NCI-H2081 (cell line): ENCODE data around the gene CACNA2D3.

Source experiments
- DNase-seq, 2 experiments: peaks; one replicate each; lab custom pipeline; 2025; lab: John Stamatoyannopoulos, UW

Gene CACNA2D3

GRCh38 chr3:55009372-55009771 is 887.0 kb downstream of the CACNA2D3 start:
- no peak for DNase-seq

- no peak for DNase-seq
Observed at GRCh38 chr3:55012091-55012490, 889.7 kb downstream of the CACNA2D3 start.

- peak in 1 of 2 experiments; percentile 55 for DNase-seq
Observed at GRCh38 chr3:55013145-55013925, 891.0 kb downstream of the CACNA2D3 start.

- DNase-seq, result no peak
Observed at GRCh38 chr3:55014081-55014480, 891.7 kb downstream of the CACNA2D3 start.

- DNase-seq, result no peak
Observed at GRCh38 chr3:55014906-55015305, 892.6 kb downstream of the CACNA2D3 start.

- DNase-seq, result no peak
Observed at GRCh38 chr3:55017876-55018275, 895.5 kb downstream of the CACNA2D3 start.

- no peak for DNase-seq
Observed at GRCh38 chr3:55030938-55031337, 908.6 kb downstream of the CACNA2D3 start.

GRCh38 chr3:55036883-55037577 is 914.7 kb downstream of the CACNA2D3 start:
- DNase-seq, result no peak

GRCh38 chr3:55042591-55042990 is 920.2 kb downstream of the CACNA2D3 start:
- no peak for DNase-seq

- DNase-seq, result no peak
Observed at GRCh38 chr3:55044486-55044885, 922.1 kb downstream of the CACNA2D3 start.

- DNase-seq, result no peak
Observed at GRCh38 chr3:55059027-55059629, 936.8 kb downstream of the CACNA2D3 start.

GRCh38 chr3:55060896-55061719 is 938.8 kb downstream of the CACNA2D3 start:
- DNase-seq, result peak in 1 of 2 experiments; percentile 3

GRCh38 chr3:55061720-55062034 is 939.3 kb downstream of the CACNA2D3 start:
- no peak for DNase-seq

- no peak for DNase-seq
Observed at GRCh38 chr3:55064164-55064563, 941.8 kb downstream of the CACNA2D3 start.

GRCh38 chr3:55065331-55065730 is 943.0 kb downstream of the CACNA2D3 start:
- no peak for DNase-seq

- DNase-seq, result no peak
Observed at GRCh38 chr3:55066551-55067047, 944.2 kb downstream of the CACNA2D3 start.

GRCh38 chr3:55069950-55070349 is 947.6 kb downstream of the CACNA2D3 start:
- DNase-seq, result no peak

GRCh38 chr3:55074796-55075195 is 952.4 kb downstream of the CACNA2D3 start:
- DNase-seq, result no peak

GRCh38 chr3:55075846-55076245 is 953.5 kb downstream of the CACNA2D3 start:
- DNase-seq, result no peak

- DNase-seq, result no peak
Observed at GRCh38 chr3:55077726-55078125, 955.4 kb downstream of the CACNA2D3 start.

- no peak for DNase-seq
Observed at GRCh38 chr3:55078876-55079275, 956.5 kb downstream of the CACNA2D3 start.

GRCh38 chr3:55085231-55085630 is 962.9 kb downstream of the CACNA2D3 start:
- no peak for DNase-seq
